SJSA1 (cell line): ENCODE results near the gene MRPS27. TPM values are rescaled to one million over a fixed set of nuclear protein-coding genes. Genes with fewer than 3 reads are reported as not detected.
"Not testable (repeated sequence)": the region's sequence is repeated elsewhere in the genome, so short reads cannot be mapped to it uniquely, and the experiment has no call there.

Experiments
- DNase-seq, 2 experiments: peaks; one replicate each; pipeline ENCODE4 v3.0.0-alpha.2; 2015 to 2020; ENCODE audit warnings: low spot score in 2 of 2, low read depth in 1 of 2
- H3K27ac ChIP-seq: fragments of 250-450 bp; sonication (Bioruptor Pico); 2 replicates; pipeline ENCODE4 v1.5.1; 2020; ENCODE audit warnings: mild to moderate bottlenecking, moderate library complexity
- H3K27me3 ChIP-seq: fragments of 250-450 bp; sonication (Bioruptor Pico); replicated peaks from 2 replicates; pipeline ENCODE4 v1.5.1; 2020; ENCODE audit warnings: mild to moderate bottlenecking, moderate library complexity
- H3K36me3 ChIP-seq: fragments of 250-450 bp; sonication (Bioruptor Pico); 2 replicates; pipeline ENCODE4 v1.5.1; 2020; ENCODE audit warnings: mild to moderate bottlenecking
- H3K4me1 ChIP-seq: fragments of 250-450 bp; sonication (Bioruptor Pico); replicated peaks from 2 replicates; pipeline ENCODE4 v1.6.1; 2021; ENCODE audit warnings: mild to moderate bottlenecking
- H3K4me3 ChIP-seq: fragments of 250-450 bp; sonication (Bioruptor Pico); 2 replicates; pipeline ENCODE4 v1.5.1; 2020; ENCODE audit warnings: mild to moderate bottlenecking
- H3K9me3 ChIP-seq: fragments of 250-450 bp; sonication (Bioruptor Pico); replicated peaks from 2 replicates; pipeline ENCODE4 v1.5.1; 2020; ENCODE audit warnings: mild to moderate bottlenecking
- total RNA-seq: library from RNA; depleted of rRNA; stranded (reverse); fragments of >200 nt; shearing (Covaris generic); gene quantifications from 2 replicates; pipeline ENCODE4 v1.2.3, GENCODE V29; 2014

MRPS27 gene
- total RNA-seq, 1 experiment from 2014 or later: 57.3 TPM

GRCh38 chr5:72313141-72313540 lies 6.9 kb downstream of the MRPS27 start:
- H3K36me3 ChIP-seq: peaks cover 52% of the 10 kb centered on the region

GRCh38 chr5:72308853-72309191 lies 11.2 kb downstream of the MRPS27 start:
- Histone ChIP-seq H3K27me3 (no peaks in the 10 kb centered on the region), H3K4me3 (no peak overlapping the region), H3K27ac (no peak overlapping the region), H3K36me3 (peaks cover 49% of the 10 kb centered on the region), H3K4me1 (peaks cover 19% of the 10 kb centered on the region), H3K9me3 (no peaks in the 10 kb centered on the region)
- DNase-seq: no peak

More at GRCh38 chr5:72313141-72313540, 6.9 kb downstream of the MRPS27 start:
- H3K27me3 ChIP-seq: no peaks in the 10 kb centered on the region
- H3K4me3 ChIP-seq: no peak overlapping the region
- H3K4me1 ChIP-seq: peaks cover 17% of the 10 kb centered on the region
- no peaks in the 10 kb centered on the region for H3K9me3 ChIP-seq
- no peak for DNase-seq
- H3K27ac ChIP-seq: no peak overlapping the region

GRCh38 chr5:72307968-72308852 lies 11.8 kb downstream of the MRPS27 start:
- Histone ChIP-seq H3K27ac (peak overlapping the region; percentile 76), H3K27me3 (no peaks in the 10 kb centered on the region), H3K9me3 (no peaks in the 10 kb centered on the region), H3K36me3 (peaks cover 44% of the 10 kb centered on the region), H3K4me3 (peak overlapping the region; percentile 60), H3K4me1 (peaks cover 19% of the 10 kb centered on the region)
- peak; percentile 97 for DNase-seq

- H3K27me3 ChIP-seq: no peaks in the 10 kb centered on the region
- H3K36me3 ChIP-seq: peaks cover 42% of the 10 kb centered on the region
- peak overlapping the region; percentile 60 for H3K4me3 ChIP-seq
- no peak for DNase-seq
- no peaks in the 10 kb centered on the region for H3K9me3 ChIP-seq
- H3K4me1 ChIP-seq: peaks cover 22% of the 10 kb centered on the region
- H3K27ac ChIP-seq: peak overlapping the region; percentile 76
Observed at GRCh38 chr5:72307573-72307967, 12.5 kb downstream of the MRPS27 start.

GRCh38 chr5:72305194-72306142 lies 14.6 kb downstream of the MRPS27 start:
- Histone ChIP-seq H3K36me3 (peaks cover 31% of the 10 kb centered on the region), H3K27me3 (no peaks in the 10 kb centered on the region), H3K4me1 (peaks cover 35% of the 10 kb centered on the region), H3K4me3 (no peak overlapping the region), H3K27ac (no peak overlapping the region), H3K9me3 (no peaks in the 10 kb centered on the region)
- DNase-seq: no peak

GRCh38 chr5:72302171-72302570 lies 17.9 kb downstream of the MRPS27 start:
- H3K36me3 ChIP-seq: peaks cover 15% of the 10 kb centered on the region; the same call in 1 of the 2 replicates

GRCh38 chr5:72301557-72301956 lies 18.5 kb downstream of the MRPS27 start:
- Histone ChIP-seq H3K4me1 (peaks cover 33% of the 10 kb centered on the region), H3K27ac (no peak overlapping the region), H3K9me3 (no peaks in the 10 kb centered on the region), H3K4me3 (no peak overlapping the region), H3K36me3 (peaks cover 18% of the 10 kb centered on the region), H3K27me3 (no peaks in the 10 kb centered on the region)
- DNase-seq: no peak

More at GRCh38 chr5:72302171-72302570, 17.9 kb downstream of the MRPS27 start:
- peaks cover 32% of the 10 kb centered on the region for H3K4me1 ChIP-seq
- no peaks in the 10 kb centered on the region for H3K27me3 ChIP-seq
- H3K4me3 ChIP-seq: no peak overlapping the region
- H3K9me3 ChIP-seq: no peaks in the 10 kb centered on the region
- DNase-seq: peak in 1 of 2 experiments; percentile 57
- no peak overlapping the region for H3K27ac ChIP-seq

- DNase-seq: no peak
- Histone ChIP-seq H3K27ac (no peak overlapping the region), H3K4me1 (peaks cover 37% of the 10 kb centered on the region), H3K27me3 (no peaks in the 10 kb centered on the region), H3K9me3 (no peaks in the 10 kb centered on the region), H3K4me3 (no peak overlapping the region), H3K36me3 (peaks cover 21% of the 10 kb centered on the region)
Observed at GRCh38 chr5:72300590-72301339, 19.3 kb downstream of the MRPS27 start.

GRCh38 chr5:72298711-72299110 lies 21.3 kb downstream of the MRPS27 start:
- H3K36me3 ChIP-seq: peaks cover 33% of the 10 kb centered on the region
- H3K4me3 ChIP-seq: no peak overlapping the region
- H3K9me3 ChIP-seq: no peaks in the 10 kb centered on the region
- H3K27ac ChIP-seq: no peak overlapping the region
- DNase-seq: no peak
- peaks cover 37% of the 10 kb centered on the region for H3K4me1 ChIP-seq
- no peaks in the 10 kb centered on the region for H3K27me3 ChIP-seq

GRCh38 chr5:72298136-72298535 lies 21.9 kb downstream of the MRPS27 start:
- H3K27ac ChIP-seq, H3K27me3 ChIP-seq, H3K4me3 ChIP-seq, DNase-seq, H3K9me3 ChIP-seq: not testable (repeated sequence)
- Histone ChIP-seq H3K4me1 (peaks cover 37% of the 10 kb centered on the region), H3K36me3 (peaks cover 37% of the 10 kb centered on the region)

- H3K36me3 ChIP-seq: peaks cover 39% of the 10 kb centered on the region
- no peaks in the 10 kb centered on the region for H3K9me3 ChIP-seq
- H3K4me3 ChIP-seq: no peak overlapping the region
- no peaks in the 10 kb centered on the region for H3K27me3 ChIP-seq
- H3K27ac ChIP-seq: no peak overlapping the region
- peaks cover 23% of the 10 kb centered on the region for H3K4me1 ChIP-seq
- DNase-seq: no peak
Observed at GRCh38 chr5:72296256-72296655, 23.8 kb downstream of the MRPS27 start.

- Histone ChIP-seq H3K27ac (no peak overlapping the region), H3K4me3 (no peak overlapping the region), H3K9me3 (no peaks in the 10 kb centered on the region), H3K36me3 (peaks cover 33% of the 10 kb centered on the region), H3K27me3 (no peaks in the 10 kb centered on the region), H3K4me1 (peaks cover 21% of the 10 kb centered on the region)
- DNase-seq: no peak
Observed at GRCh38 chr5:72295539-72295938, 24.5 kb downstream of the MRPS27 start.

- Histone ChIP-seq H3K36me3 (peaks cover 33% of the 10 kb centered on the region), H3K9me3 (no peaks in the 10 kb centered on the region), H3K4me3 (no peak overlapping the region), H3K27ac (no peak overlapping the region), H3K4me1 (peaks cover 21% of the 10 kb centered on the region), H3K27me3 (no peaks in the 10 kb centered on the region)
- DNase-seq: no peak
Observed at GRCh38 chr5:72294473-72294872, 25.6 kb downstream of the MRPS27 start.
